Hepatic stellate cell (primary cell): ENCODE measurements around the gene BIVM.

ENCODE experiments used
- DNase-seq: peaks from one replicate; pipeline ENCODE4 v3.0.0; 2011; ENCODE audit warnings: low spot score

Gene BIVM

DNA sequence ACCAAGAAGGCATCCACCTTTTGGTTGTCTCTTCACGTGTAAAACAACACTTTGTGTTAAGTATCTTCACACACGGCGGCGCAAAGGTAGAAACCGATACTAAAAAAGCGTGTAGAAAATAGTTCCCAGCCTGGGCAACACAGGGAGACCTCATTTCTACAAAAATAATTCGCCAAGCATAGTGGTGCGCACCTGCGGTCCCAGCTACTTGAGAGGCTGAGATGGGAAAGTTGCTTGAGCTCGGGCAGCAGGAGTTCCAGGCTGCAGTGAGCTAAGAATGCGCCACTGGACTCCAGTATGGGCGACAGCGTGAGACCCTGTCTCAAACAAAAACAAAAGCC is 46.3 kb downstream of the BIVM start:
- DNase-seq, result no peak

GRCh38 chr13:102845630-102846260 is 46.8 kb downstream of the BIVM start, which contains the start of gene ERCC5:
TSS of gene ERCC5 (plus strand) at chr13:102846032. CDS start at chr13:102846267, 235 bp downstream.
- DNase-seq, result peak; percentile 67

DNA sequence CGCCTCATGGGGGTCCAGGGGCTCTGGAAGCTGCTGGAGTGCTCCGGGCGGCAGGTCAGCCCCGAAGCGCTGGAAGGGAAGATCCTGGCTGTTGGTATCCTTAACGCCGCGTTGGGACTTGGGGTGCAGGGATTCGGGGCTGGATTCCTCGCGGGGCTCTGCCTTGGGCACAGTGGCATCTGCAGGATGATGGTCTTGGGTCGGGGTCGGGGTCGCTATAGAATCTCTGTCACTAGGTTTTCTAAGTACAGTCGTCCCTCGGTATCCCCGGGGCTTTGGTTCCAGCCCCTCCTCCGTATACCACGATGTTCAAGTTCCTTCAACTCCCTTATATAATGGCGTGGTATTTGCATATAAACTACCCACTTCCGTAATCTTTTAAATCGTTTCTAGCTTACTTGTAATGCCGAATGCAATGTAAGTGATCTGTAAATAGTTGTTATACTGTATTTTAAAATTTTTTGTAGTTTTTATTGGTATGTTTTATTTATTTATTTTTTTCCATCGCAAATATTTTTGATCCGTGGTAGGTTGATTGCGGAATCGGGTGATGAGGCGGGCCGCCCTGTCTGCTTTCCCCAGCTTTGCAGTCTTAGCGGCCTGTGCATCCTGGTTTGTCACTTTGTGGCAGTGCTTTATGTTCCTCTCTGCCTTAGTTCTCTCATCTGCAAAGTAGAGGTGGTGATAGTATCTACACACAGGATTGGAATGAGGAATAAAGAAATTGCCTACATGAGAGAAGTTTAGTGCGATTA is 47.5 kb downstream of the BIVM start:
- DNase-seq, result no peak

DNA sequence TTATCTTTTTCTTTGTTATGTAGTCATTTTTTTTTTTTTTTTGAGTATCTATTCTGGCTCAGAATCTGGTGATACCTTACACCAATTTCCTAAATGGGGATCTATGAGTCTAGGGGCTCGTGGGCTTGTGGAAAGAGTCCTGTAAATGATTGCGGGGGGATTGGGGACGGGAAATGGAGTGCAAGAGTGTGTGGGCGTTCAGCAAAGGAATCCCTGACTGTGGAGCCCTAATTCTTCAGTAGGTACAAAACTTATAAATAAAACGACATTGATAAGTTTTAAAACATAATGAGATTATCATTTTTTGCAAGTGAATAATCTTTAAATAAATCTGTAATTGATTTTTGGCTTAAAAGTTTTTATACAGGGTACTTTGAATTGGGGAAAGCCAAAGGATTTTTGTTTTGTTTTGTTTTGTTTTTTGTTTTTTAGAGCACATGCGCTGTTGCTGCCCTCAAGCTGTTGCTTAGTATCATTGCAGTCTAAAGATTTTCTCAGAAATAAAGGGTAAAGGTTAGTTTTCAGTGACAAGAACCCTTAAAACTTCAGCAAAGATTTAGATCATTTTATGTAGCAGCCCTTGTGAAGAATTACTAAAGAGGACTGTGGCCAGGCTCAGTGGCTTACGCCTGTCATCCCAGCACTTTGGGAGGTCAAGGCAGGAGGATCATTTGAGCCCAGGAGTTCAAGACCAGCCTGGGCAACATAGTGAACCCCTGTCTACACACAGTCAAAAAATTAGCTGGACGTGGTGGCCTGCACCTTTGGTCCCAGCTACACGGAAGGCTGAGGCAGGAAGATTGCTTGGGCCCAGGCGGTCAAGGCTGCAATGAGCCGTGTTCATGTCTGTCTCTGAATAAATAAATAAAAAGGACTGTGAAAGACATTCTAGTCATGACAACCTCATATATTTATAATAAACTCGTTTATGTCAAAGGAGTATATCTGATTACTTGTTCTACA is 48.6 kb downstream of the BIVM start:
- DNase-seq, result no peak

DNA sequence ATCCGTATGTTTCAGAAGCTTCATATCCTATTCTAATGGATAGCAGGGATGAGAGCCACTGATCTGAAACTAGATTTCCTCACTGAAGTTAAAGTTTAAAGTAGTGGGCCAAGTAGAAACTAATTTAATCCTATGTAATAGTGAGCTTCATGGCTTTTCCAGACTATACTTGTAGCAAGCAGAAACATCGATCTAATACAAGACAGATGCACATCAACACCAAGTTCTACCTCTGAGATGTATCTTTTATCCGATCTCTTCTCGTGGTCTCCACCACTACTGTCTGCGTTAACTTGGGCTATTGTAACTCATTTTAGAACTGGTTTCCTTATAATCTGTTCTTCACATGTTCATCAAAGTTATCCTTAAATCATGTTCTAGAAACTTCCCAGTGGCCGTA is 50.0 kb downstream of the BIVM start:
- no peak for DNase-seq

GRCh38 chr13:102852556-102852955 is 53.6 kb downstream of the BIVM start:
- DNase-seq, result no peak

DNA sequence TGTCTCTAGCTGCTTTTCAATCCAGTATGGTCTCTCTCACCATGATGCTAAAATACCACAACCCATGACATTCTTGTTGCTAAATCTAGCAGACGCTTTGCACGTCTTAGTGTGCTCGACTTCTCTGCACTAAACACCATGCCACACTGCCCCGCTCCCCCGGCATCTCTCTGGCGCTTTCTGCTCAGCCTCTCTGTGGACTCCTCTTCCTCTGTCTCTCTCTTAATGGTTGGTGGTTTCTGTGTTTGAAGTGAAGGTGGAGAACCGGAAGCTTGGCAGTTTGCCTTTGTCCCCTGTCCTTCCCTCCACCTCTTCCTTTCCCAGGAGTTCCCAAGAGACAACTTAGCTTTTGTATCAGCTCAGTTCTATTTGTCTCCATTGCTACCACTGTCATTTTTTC is 55.8 kb downstream of the BIVM start:
- no peak for DNase-seq

DNA sequence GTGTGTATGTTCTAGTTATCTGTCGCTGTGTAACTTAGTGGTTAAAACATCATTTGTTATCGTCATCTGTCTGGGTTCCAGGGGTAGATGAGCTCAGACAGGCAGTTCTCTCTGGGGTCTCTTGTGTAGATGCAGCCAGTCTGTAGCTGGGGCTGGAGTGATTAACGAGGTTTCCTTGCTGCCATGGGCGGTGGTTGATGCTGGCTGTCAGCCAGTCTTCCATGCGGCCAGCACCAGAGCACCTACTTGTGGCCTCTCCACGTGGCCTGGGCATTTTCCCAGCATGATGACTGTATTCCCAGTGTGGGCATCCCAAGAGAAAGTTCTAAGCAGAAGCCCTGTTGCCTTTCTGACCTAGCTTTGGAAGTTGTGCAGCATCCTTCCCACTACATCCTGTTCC is 57.6 kb downstream of the BIVM start:
- no peak for DNase-seq

DNA sequence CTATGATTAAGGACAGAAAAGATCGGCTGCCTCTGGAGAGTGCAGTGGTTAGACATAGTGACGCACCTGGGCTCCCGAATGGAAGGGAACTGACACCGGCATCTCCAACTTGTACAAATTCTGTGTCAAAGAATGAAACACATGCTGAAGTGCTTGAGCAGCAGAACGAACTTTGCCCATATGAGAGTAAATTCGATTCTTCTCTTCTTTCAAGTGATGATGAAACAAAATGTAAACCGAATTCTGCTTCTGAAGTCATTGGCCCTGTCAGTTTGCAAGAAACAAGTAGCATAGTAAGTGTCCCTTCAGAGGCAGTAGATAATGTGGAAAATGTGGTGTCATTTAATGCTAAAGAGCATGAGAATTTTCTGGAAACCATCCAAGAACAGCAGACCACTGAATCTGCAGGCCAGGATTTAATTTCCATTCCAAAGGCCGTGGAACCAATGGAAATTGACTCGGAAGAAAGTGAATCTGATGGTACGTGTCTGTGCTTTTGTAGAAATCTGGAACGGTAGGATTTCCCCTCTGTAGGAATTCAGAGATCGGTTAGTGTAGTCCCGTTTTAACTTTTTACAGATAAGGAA is 63.8 kb downstream of the BIVM start:
- DNase-seq, result no peak

- no peak for DNase-seq
Observed at GRCh38 chr13:102863590-102863989, 64.7 kb downstream of the BIVM start.

DNA sequence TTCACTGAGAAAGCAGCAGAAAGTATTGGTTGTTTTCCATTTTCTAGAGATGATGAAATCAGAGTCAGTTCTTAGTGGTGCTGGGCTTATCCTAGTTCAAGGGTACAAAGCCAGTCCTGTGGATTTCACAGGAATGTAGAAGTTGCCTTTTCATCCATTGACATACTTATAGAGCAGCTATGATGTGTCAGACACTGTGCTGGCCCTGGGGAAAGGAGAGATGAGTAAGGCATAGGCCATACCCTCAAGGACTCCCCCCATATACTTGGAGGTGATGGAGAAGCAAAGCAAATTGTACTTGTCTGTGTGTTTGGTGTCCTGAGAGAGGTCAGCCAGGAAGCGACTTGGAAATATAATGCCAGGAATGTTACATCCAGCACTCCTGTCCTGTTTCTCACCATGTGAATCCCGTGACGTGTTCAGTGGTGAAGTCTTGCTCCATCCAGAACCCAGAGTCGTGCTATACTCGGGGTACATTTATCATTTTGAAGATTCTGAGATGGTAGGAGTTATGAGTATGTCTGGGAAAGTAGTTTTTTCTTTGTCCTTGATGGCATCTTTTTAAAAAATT is 69.5 kb downstream of the BIVM start:
- DNase-seq, result no peak

DNA sequence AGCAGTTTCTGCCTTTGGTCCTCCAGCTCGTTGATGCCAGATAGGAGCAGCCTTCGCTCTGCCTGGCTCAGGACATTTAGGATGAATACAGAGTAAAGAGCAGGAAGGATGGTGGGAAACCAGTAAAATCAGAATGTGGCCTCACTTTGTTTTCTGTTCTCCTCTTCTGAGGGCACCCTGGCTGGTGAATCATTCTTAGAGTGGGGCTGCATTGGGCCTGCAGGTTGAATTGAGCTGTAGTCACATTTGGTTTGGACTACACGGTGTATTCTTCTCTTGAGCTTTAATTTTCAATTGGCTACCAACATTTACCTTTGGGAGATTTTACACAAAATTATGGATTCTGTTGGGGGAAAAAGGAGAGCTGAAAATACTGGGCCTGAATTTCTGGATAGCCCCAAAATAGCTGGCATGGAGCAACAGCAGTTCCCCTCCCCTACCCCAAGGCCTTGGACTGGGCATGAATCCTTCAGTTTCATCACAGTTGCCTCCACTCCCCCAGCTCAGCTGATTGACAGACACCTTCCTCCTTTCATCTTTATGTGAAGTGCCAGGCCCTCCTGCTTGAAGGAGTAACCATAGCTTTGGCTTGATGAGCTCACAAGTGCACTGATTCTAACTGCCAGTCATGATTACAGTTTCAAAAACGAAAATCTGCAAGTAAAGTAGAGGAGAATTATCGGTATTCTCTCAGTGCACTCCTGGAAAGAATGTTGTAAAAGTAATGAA is 71.2 kb downstream of the BIVM start:
- DNase-seq, result no peak

DNA sequence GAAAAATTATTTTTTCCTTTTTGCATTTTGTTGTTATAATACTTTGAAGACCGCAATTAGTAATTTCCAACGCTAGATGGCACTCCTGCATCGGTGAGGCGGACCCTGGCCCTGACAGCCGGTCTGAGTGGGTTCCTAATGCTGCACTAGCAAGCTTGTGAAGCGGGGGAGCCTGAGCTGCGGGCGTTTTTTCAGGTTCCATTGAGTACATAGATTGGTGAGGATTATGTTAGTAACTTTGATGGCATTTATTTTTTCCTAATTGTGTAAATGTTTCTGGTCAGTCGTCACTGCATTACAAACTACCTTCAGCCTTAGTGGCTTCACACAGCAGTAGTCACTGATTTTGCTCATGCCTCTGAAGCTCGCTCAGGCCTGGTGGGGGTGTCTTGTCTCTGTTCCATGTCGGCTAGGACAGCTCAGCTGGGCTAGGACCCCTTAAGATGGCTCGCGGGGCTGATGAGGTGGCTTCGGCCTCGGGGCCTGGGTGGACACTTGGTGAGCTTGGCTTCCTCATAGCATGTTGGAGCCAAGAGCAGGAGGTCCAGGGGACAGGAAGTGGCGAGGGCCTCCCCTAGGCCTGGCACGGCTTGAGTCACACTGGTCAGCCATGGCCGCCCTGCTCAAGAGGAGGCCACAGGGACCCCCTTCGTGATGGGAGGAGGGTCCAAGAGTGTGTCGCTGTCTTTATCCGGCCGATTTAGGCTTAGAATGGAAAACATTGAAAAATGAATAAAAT is 71.9 kb downstream of the BIVM start:
- peak; percentile 59 for DNase-seq

GRCh38 chr13:102872131-102872530 is 73.2 kb downstream of the BIVM start:
- no peak for DNase-seq

- no peak for DNase-seq
Observed at GRCh38 chr13:102872531-102872930, 73.6 kb downstream of the BIVM start.

DNA sequence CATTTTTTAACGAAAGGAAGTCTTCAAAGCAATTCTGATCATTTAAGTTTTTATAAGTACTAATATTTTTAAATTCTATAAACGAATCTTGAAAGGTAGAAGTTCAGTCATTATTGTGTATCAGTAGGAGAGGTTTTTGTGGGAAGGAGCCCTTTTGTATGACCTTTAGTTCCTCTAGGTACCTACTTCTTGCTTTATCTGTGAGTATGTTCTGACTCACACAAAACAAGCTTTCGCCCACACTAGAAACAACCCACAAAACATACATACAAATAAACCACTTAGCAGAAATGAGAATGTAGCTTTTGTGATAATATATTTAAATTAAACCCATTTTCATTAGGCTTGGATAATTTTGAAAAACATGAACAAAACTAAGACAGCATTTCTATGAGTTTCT is 74.7 kb downstream of the BIVM start:
- no peak for DNase-seq

- no peak for DNase-seq
Observed at GRCh38 chr13:102875256-102875655, 76.3 kb downstream of the BIVM start.

DNA sequence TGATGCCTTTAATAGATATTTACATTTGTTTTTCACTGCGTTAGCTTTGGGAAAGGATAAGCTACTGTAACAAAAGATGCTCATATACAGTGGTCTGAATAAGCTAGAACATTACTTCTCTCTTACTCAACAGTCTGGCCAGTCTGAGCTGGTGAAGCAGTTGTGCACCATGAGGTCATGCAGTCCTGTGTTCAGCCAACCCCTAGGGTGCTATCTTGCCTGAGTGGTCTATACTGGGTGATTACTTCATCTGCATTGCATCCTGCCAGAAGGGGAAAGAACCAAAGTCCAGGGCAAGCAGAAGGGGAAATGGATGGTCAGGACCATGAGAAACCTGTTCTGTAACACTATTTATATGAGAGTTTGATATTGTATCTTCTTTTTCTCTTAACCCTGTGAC is 78.4 kb downstream of the BIVM start:
- no peak for DNase-seq

GRCh38 chr13:102878481-102878880 is 79.6 kb downstream of the BIVM start:
- DNase-seq, result no peak

GRCh38 chr13:102879793-102880499 is 81.0 kb downstream of the BIVM start:
- no peak for DNase-seq
